ENCODE results near the gene MAP7D1.

DNA sequence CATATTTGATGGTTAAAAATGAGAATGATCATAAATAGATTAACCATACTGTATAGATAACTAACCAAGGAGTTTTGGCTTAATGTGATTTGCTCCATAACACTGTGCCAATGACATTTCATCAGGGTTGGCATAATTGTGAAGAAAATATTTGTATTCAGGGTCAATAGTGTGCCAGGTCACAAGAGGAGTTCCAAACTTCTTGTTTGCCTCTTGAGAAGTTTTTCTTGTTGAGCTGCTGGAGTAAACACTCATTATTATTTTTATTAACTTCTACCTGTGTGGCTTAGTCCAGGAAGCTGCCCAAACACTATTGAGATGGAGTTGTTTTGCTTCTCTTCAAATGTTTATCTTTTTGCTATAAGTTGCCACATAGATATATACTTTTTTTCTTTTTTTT lies 7.5 kb downstream of the MAP7D1 start:
- TF ChIP-seq TCF12 (IDR thresholded peaks at IDR 0.05) (no peak), TEAD4 (IDR thresholded peaks at IDR 0.05; ENCODE audit: borderline replicate concordance, insufficient read depth) (no peak)

Measured in SK-N-SH (cell line).